HPDE6-E6E7 (cell line): ENCODE data around the gene MAGI1.

Experiments
- DNase-seq: peaks from one replicate; pipeline ENCODE4 v3.0.0; 2011; ENCODE audit warnings: missing footprints; ENCODE audit errors: extremely low spot score

MAGI1 gene

GRCh38 chr3:65432388-65433003 is 606.2 kb downstream of the MAGI1 start:
- no peak for DNase-seq

- no peak for DNase-seq
Observed at GRCh38 chr3:65425880-65426279, 612.8 kb downstream of the MAGI1 start.

GRCh38 chr3:65422154-65422553 is 616.6 kb downstream of the MAGI1 start:
- no peak for DNase-seq

DNA sequence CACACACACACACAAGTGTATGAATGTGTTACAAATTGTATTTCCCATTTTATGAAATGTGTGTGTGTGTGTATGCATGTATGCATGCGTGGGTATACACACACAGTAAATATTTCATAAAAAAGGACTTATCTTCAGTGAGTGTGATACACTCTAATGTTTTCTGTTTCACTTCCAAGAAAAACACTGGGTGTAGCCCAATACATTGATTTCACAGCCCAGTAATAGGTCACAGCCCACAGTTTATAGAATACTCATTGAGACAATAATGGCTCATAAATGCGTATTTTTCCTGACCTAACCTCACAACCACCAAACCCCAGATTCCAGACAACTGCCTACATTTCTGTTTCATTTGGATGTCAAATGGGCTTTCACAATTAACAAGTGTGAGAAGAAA is 619.5 kb downstream of the MAGI1 start:
- DNase-seq: no peak

DNA sequence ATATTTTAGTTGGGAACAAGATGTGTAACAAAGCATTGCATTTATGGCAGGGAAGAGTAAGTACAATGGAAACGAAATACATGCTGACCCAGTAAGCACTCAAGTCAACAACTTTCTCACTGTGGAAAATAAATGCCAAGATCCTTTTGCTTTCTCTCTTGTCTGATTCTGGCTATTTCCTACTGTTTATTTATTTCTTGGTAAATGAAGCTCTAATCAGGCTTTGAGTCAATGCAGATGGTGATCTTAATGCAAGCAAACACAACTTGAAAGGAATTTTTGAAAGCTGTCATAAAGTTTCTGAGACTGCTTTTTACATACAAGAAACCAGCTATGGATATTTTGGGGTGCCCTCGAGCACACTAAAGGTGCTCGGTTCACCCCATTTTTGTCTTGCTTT is 624.8 kb downstream of the MAGI1 start:
- DNase-seq: no peak

GRCh38 chr3:65412588-65412987 is 626.1 kb downstream of the MAGI1 start:
- no peak for DNase-seq

DNA sequence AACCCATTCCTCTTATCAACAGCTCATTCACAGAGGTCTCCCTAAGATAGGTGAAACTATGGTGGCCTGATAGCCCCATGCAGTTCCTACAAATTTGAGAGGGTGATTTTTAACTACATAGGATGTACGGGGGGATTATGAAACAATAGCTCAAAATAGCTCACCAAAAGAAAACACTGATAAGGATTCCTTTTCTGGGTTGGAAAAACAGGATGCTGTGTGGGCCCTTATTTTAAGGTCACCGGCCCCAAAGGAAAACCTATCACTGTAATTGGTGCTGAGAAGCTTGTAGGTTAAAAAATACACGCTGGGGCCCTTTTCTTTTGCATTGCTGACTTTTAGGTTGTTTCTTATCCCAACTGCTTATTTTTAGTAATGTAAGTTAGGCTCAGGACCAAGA is 627.4 kb downstream of the MAGI1 start:
- DNase-seq: no peak

GRCh38 chr3:65409176-65409569 is 629.5 kb downstream of the MAGI1 start:
- no peak for DNase-seq

DNA sequence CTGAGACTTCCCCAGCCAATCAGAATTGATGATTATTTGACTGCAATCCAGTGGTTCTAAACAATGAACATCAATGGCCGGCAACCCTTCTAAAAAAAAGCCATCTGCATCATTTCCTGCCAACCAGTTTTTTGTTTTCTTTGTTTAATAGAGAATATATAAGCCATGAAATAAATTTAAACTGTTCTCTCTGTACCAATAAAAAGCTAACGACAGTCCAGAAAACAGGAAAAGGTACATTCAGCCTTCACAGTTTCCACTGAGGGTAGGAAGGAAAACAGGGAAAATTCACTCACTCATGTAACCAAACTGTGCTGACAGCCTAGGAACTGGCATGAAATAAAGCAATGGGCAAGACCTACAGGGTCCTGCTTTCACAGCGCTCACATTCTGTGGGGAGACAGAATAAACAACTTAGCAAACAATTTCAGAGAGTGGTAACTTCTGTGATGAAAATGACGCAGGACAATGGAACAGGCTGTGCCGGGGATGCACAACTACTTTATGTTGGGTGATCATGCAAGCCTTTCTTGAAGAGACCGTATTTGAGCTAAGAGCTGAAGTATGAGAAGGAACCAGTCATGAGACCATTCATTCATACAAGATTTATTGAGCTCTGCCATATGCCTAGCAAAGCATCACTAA is 630.1 kb downstream of the MAGI1 start:
- DNase-seq: no peak

GRCh38 chr3:65406470-65406869 is 632.2 kb downstream of the MAGI1 start:
- no peak for DNase-seq

GRCh38 chr3:65402597-65402996 is 636.1 kb downstream of the MAGI1 start:
- peak; percentile 4 for DNase-seq

DNA sequence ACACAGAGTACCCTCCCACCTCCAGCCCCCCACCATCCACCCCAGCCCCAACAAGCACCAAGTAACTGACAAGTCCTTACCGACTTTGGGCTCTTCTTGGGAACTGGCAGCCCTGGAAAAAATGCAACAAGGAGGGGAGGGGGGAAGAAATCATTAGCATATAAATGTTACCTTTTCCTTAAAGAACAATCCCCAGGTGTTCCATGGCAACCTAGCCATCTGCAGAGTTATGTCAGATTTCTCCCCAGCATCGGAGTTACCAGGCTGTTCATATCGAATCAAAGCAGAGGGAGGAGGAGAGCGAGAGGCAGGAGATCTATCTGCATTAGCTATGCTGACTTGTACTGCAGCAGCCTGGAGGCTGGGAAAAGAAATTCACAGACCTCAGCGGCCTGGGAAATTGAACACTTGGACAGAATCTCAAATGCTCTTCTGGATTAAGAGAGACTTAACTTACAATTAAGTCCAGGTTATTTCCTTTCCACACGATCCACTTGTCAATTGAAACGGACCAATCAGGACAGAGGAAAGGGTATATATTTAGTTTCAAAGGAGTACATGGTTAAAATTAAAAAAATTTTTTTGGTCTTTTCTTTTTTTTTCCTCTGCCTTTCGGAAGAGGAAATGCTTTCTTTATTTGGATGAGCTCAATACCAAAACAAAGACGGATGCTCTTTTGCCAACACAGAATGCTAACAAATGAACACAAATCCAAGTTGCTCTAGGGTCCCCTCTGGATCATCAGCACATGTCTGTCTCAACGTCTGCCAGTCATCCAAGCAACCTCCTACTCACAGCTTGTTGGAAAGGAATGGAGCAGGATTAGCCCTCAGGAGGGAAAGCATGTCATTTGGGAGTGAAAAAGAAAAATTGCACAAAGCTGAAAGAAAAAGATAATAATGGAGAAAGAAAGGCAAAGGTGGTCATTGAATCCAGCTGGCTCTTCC is 637.1 kb downstream of the MAGI1 start:
- DNase-seq: no peak

DNA sequence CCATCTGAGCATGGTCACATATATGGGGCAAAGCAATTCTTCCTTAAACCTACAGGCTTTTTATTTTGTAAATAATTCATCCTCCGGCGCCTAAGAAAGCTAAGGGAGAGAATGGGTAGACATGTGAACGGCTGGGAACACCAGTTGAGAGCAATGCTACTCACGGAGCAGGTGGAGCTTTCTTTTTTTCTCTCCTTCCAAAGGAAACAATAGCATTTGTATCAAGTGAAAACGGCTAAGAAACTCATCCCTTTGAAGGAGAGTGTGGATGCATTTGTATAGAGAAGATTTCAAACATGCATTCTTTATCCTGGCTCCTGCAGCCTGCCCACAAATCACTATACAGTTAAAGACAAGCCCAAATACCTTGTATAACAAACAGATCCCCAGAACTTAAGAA is 637.8 kb downstream of the MAGI1 start:
- no peak for DNase-seq

- no peak for DNase-seq
Observed at GRCh38 chr3:65398953-65399352, 639.8 kb downstream of the MAGI1 start.

- DNase-seq: no peak
Observed at GRCh38 chr3:65396078-65396477, 642.6 kb downstream of the MAGI1 start.

DNA sequence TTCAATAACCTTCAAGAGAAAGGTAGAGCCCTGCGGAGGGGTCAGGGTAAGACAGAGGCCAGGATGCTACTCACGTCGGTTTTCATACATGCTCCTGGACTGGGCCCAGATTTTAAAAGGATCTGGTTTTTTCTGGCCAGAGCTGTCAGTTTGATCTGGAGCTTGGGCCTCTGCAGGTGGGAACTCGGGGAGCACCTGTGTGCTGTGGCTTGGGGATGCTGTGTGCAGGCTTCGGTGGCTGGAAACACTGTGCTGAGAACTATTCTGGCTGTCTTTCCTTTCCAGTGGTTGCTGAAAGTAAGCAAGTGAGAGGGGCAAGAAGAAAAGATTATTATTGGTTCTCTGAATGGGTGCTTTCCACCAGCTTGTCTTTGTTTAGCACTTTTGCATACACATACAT is 647.6 kb downstream of the MAGI1 start:
- DNase-seq: no peak

DNA sequence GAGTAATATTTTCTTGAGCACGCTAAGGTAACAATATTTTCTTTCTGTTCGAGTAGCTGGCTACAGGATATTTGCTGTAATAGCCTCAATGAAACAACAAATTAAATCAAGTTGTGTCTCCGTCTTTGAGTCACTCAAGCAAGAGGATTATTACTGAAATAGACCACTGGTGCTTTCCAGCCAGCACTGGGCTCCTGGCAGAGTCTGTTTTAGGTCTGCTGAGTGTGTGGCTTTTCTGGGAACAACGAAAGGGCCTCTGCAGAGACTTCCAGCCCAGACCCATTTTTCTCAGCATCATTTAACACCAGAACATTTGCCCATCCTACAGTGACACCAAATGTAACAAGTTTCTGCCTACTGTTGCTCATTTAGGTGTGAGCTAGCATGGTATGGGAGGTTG is 652.9 kb downstream of the MAGI1 start:
- DNase-seq: no peak

- no peak for DNase-seq
Observed at GRCh38 chr3:65381496-65382010, 657.2 kb downstream of the MAGI1 start.

- no peak for DNase-seq
Observed at GRCh38 chr3:65379223-65379622, 659.5 kb downstream of the MAGI1 start.

GRCh38 chr3:65377637-65378036 is 661.1 kb downstream of the MAGI1 start:
- DNase-seq: no peak

GRCh38 chr3:65376426-65376825 is 662.3 kb downstream of the MAGI1 start:
- no peak for DNase-seq

DNA sequence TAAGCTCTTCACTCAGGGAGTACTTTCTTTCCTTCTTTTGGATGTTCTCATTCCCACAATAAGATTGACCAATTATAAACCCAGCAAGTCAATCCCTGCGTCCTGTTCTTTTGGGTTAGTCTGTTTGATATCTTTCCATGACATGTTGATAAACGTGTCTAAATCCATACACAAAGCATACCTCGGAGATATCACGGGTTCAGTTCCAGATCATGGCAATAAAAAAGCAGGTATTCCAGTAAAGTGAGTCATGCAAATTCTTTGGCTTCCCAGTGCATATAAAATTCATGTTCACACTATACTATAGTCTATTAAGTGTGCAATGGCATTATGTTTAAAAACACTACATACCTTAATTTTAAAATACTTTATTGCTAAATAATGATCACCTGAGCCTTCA is 667.7 kb downstream of the MAGI1 start:
- no peak for DNase-seq

GRCh38 chr3:65368866-65369265 is 669.9 kb downstream of the MAGI1 start:
- no peak for DNase-seq
